HG03442 (cell line): Measurements from ENCODE around the gene TACC3.

Source experiments
- ATAC-seq: cut with Tn5 transposase; IDR thresholded peaks from one replicate; pipeline ENCODE4 v1.9.1; 2021; ENCODE audit warnings: mild to moderate bottlenecking, moderate library complexity; ENCODE audit not compliant: unreplicated experiment

Gene TACC3

GRCh38 chr4:1770245-1770644, 48.9 kb downstream of the TACC3 start:
- no peak for ATAC-seq

GRCh38 chr4:1770791-1771231, 49.5 kb downstream of the TACC3 start:
- ATAC-seq: no peak

- ATAC-seq: no peak
Observed at GRCh38 chr4:1771555-1772305, 50.4 kb downstream of the TACC3 start.

GRCh38 chr4:1772853-1773538, 51.7 kb downstream of the TACC3 start:
- no peak for ATAC-seq

- no peak for ATAC-seq
Observed at GRCh38 chr4:1773754-1774153, 52.4 kb downstream of the TACC3 start.

GRCh38 chr4:1775731-1776500, 54.6 kb downstream of the TACC3 start:
- no peak for ATAC-seq

- ATAC-seq: no peak
Observed at GRCh38 chr4:1776521-1777161, 55.3 kb downstream of the TACC3 start.

GRCh38 chr4:1777822-1778641, 56.7 kb downstream of the TACC3 start:
- no peak for ATAC-seq

GRCh38 chr4:1778642-1779392, 57.5 kb downstream of the TACC3 start:
- ATAC-seq: no peak

GRCh38 chr4:1779588-1780382, 58.5 kb downstream of the TACC3 start:
- no peak for ATAC-seq

- no peak for ATAC-seq
Observed at GRCh38 chr4:1780435-1780834, 59.1 kb downstream of the TACC3 start.

GRCh38 chr4:1783015-1783414, 61.7 kb downstream of the TACC3 start:
- no peak for ATAC-seq

GRCh38 chr4:1783970-1784369, 62.6 kb downstream of the TACC3 start:
- ATAC-seq: no peak

GRCh38 chr4:1784395-1784788, 63.1 kb downstream of the TACC3 start:
- no peak for ATAC-seq

- no peak for ATAC-seq
Observed at GRCh38 chr4:1784789-1785591, 63.7 kb downstream of the TACC3 start.

GRCh38 chr4:1785592-1785991, 64.3 kb downstream of the TACC3 start:
- no peak for ATAC-seq

GRCh38 chr4:1786544-1787362, 65.4 kb downstream of the TACC3 start:
- ATAC-seq: no peak
